GM21619 (cell line): Measurements from ENCODE around the gene DCTD.

ENCODE experiments used
- ATAC-seq: cut with Tn5 transposase; IDR thresholded peaks from one replicate; pipeline ENCODE4 v1.9.1; 2021; ENCODE audit not compliant: unreplicated experiment

The DCTD gene

DNA sequence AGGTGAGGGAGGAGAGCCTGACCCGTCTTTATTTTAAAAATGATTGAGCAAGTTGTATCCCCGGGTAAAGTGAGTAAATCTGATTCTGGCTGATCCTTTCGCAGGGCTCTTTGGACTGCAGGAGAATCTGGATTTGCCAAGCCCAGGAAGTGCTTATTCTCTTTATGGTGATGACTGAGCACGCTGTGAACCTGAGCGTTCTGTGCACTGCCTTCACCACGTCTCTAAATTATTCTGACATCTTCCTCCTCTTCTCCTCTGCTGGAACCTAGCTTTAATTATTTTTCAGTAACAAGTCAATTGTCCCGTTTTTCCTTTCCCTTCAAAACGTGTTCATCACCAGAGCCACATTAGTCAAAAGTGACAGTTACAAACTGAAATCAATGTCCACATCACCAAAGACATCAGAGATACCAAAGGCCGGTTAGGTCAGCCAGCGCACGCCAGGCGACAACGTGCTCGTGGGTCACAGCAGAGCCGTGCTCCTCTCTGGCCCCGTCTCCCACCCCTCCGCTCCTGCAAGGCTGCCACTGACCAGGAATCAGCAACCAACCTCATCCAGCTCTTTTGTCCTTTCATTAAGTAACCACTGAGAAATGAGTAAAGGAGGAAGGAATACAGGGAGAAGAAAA is 74.3 kb downstream of the DCTD start:
- ATAC-seq: no peak

GRCh38 chr4:182842104-182842600 is 75.0 kb downstream of the DCTD start:
- ATAC-seq: no peak

- no peak for ATAC-seq
These were observed 77.1 kb downstream of the DCTD start for GRCh38 chr4:182840108-182840507.
